Osteocyte (in vitro differentiated cells): ENCODE results near the gene OR2V2. TPM values are rescaled to one million over a fixed set of nuclear protein-coding genes. Genes with fewer than 3 reads are reported as not detected.

Experiments used
- DNase-seq: peaks from one replicate; pipeline ENCODE4 v3.0.0; 2021; ENCODE audit warnings: mixed read lengths; ENCODE audit not compliant: unreplicated experiment; ENCODE audit errors: extremely low spot score
- H3K27ac Mint-ChIP-seq: one replicate; pipeline ENCODE4 v1.8.0; 2021; ENCODE audit warnings: mild to moderate bottlenecking, mixed read lengths; ENCODE audit not compliant: unreplicated experiment
- H3K27me3 Mint-ChIP-seq: one replicate; pipeline ENCODE4 v1.8.0; 2021; ENCODE audit warnings: mixed read lengths; ENCODE audit not compliant: unreplicated experiment
- H3K36me3 Mint-ChIP-seq: one replicate; pipeline ENCODE4 v1.8.0; 2021; ENCODE audit warnings: mixed read lengths; ENCODE audit not compliant: unreplicated experiment
- H3K4me1 Mint-ChIP-seq: one replicate; pipeline ENCODE4 v1.8.0; 2021; ENCODE audit warnings: mixed read lengths; ENCODE audit not compliant: unreplicated experiment
- H3K4me3 Mint-ChIP-seq: one replicate; pipeline ENCODE4 v1.8.0; 2021; ENCODE audit warnings: mild to moderate bottlenecking, moderate library complexity, mixed read lengths; ENCODE audit not compliant: unreplicated experiment
- H3K9me3 Mint-ChIP-seq: one replicate; pipeline ENCODE4 v1.8.0; 2021; ENCODE audit warnings: mixed read lengths; ENCODE audit not compliant: unreplicated experiment
- CTCF ChIP-seq: fragments of 200-600 bp; sonication (generic); IDR thresholded peaks from 2 replicates; pipeline ENCODE4 v1.5.0; 2021; ENCODE audit warnings: antibody characterized with exemption, mild to moderate bottlenecking, moderate library complexity
- total RNA-seq: library from RNA; stranded (reverse); gene quantifications from 2 replicates; pipeline ENCODE4 v1.2.1, GENCODE V29; 2021

OR2V2 gene
- total RNA-seq, 1 donor from 2014 or later: not detected

- no peak for TF ChIP-seq CTCF
- DNase-seq: no peak
- no peaks in the 10 kb centered on the region for H3K36me3 Mint-ChIP-seq
- H3K4me3 Mint-ChIP-seq: peak overlapping the region; percentile 86
- H3K4me1 Mint-ChIP-seq: peaks cover 24% of the 10 kb centered on the region
- no peaks in the 10 kb centered on the region for H3K27me3 Mint-ChIP-seq
- no peaks in the 10 kb centered on the region for H3K9me3 Mint-ChIP-seq
- peak overlapping the region; percentile 75 for H3K27ac Mint-ChIP-seq
Observed at GRCh38 chr5:181204113-181204825, 56.9 kb downstream of the OR2V2 start.

- H3K27ac Mint-ChIP-seq: peak within 1 kb of the TSS; percentile 93
Observed at GRCh38 chr5:181204826-181205760, 57.7 kb downstream of the OR2V2 start, which contains the start of gene TRIM7. TRIM7 (minus strand) TSS chr5:181205196; CDS start chr5:181205110, 86 bp downstream.

GRCh38 chr5:181205761-181206649 lies 58.6 kb downstream of the OR2V2 start:
- peak overlapping the region; percentile 87 for H3K4me3 Mint-ChIP-seq
- H3K4me1 Mint-ChIP-seq: peaks cover 24% of the 10 kb centered on the region
- H3K27me3 Mint-ChIP-seq: no peaks in the 10 kb centered on the region
- peak overlapping the region; percentile 93 for H3K27ac Mint-ChIP-seq
- no peak for DNase-seq
- H3K9me3 Mint-ChIP-seq: no peaks in the 10 kb centered on the region
- no peak for TF ChIP-seq CTCF
- H3K36me3 Mint-ChIP-seq: no peaks in the 10 kb centered on the region

More at GRCh38 chr5:181204826-181205760, 57.7 kb downstream of the OR2V2 start, which contains the start of gene TRIM7:
- TF ChIP-seq CTCF: no peak
- Mint-ChIP-seq H3K27me3 (no peaks in the 10 kb centered on the region), H3K36me3 (no peaks in the 10 kb centered on the region), H3K4me3 (peak within 1 kb of the TSS; percentile 87), H3K4me1 (peaks cover 24% of the 10 kb centered on the region), H3K9me3 (no peaks in the 10 kb centered on the region)
- DNase-seq: peak; percentile 86

DNA sequence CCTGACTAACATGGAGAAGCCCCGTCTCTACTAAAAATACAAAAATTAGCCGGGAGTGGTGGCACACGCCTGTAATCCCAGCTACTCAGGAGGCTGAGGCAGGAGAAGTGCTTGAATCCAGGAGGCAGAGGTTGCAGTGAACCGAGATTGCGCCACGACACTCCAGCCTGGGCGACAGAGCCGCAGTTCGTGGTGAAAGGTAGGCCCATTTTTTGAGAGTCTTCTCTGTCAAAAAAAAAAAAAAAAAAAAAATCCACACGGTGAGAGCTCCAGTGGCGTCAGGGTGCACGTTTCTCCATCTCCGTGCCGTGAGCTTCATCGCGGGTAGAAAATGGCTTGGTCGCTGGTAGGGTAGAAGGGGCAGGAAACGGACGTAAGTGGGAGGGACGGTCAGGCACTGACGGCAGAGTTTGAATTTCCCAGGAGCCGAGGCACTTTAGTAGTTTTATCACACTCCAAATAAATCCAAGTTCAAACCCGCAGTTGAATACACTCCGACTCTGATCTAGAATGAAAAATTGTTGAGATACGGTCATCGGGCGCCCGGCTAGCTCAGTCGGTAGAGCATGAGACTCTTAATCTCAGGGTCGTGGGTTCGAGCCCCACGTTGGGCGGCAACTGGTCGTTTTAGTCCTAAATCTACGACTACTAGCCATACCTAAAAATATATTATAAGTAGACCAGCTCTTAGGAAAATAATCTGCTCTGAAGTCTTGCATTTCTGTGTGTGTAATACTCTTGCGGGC lies 60.0 kb downstream of the OR2V2 start:
- H3K27me3 Mint-ChIP-seq: no peaks in the 10 kb centered on the region
- no peaks in the 10 kb centered on the region for H3K36me3 Mint-ChIP-seq
- DNase-seq: peak; percentile 90
- H3K27ac Mint-ChIP-seq: peak overlapping the region; percentile 93
- H3K9me3 Mint-ChIP-seq: no peaks in the 10 kb centered on the region
- TF ChIP-seq CTCF: no peak
- peaks cover 24% of the 10 kb centered on the region for H3K4me1 Mint-ChIP-seq
- H3K4me3 Mint-ChIP-seq: peak overlapping the region; percentile 87
